NCI-H1436 treated with DMSO at 0.1 percent for 48 hours (cell line): Measurements from ENCODE around the gene PBLD.

Source experiments
- DNase-seq: peaks from one replicate; lab custom pipeline; 2025; lab: John Stamatoyannopoulos, UW

Gene PBLD

GRCh38 chr10:68235111-68235510, 97.6 kb downstream of the PBLD start:
- no peak for DNase-seq

GRCh38 chr10:68233046-68233445, 99.7 kb downstream of the PBLD start:
- DNase-seq, result no peak
